GM12878 (cell line): Measurements from ENCODE around the gene BRSK2. TPM values are rescaled to one million over a fixed set of nuclear protein-coding genes. Genes with fewer than 3 reads are reported as not detected.

Experiments used
- ATAC-seq: fragments of 200-7000 bp; cut with Tn5 transposase; 3 replicates; pipeline ENCODE4 v1.9.1; 2020; ENCODE audit warnings: mild to moderate bottlenecking, moderate library complexity
- BruUV-seq: library from RNA; stranded (reverse); fragments of 400-500 nt; replicated peaks from 2 replicates; lab custom pipeline; 2021; lab: Mats Ljungman, UMichigan
- CTCF ChIA-PET: fragments of 300-600 bp; sonication (Branson Sonifier 250); formaldehyde crosslinking; extraction: SDS; loops from one replicate; lab custom pipeline; 2021; ENCODE audit warnings: inconsistent platforms; lab: Yijun Ruan, JAX
- POLR2A ChIA-PET: fragments of 350-600 bp; formaldehyde crosslinking; extraction: SDS; loops from one replicate; lab custom pipeline; 2021; ENCODE audit warnings: inconsistent platforms; lab: Charles Lee
- RAD21 ChIA-PET: fragments of 300-600 bp; sonication (Branson Sonifier 250); formaldehyde crosslinking; loops from one replicate; lab custom pipeline; 2023; ENCODE audit warnings: antibody characterized with exemption; ENCODE audit not compliant: unreplicated experiment; lab: Charles Lee
- SMC1A ChIA-PET: fragments of 300-600 bp; sonication (Branson Sonifier 250); formaldehyde crosslinking; loops from one replicate; lab custom pipeline; 2023; ENCODE audit not compliant: unreplicated experiment, uncharacterized antibody; lab: Charles Lee
- DNase-seq: peaks from one replicate; pipeline ENCODE4 v3.0.0-alpha.2; 2011; ENCODE audit warnings: low read depth, low spot score
- FAIRE-seq: peaks from 3 replicates; lab custom pipeline; 2011; peaks lifted over from hg19 to GRCh38; lab: Jason Lieb, UNC
- H2AFZ ChIP-seq: 2 replicates; pipeline ENCODE4 v1.6.0; 2011; ENCODE audit warnings: low read depth, low read length, control low read depth; ENCODE audit not compliant: control insufficient read depth
- H3K27ac ChIP-seq: 2 replicates; pipeline ENCODE4 v1.5.1; 2011; ENCODE audit warnings: control low read depth; ENCODE audit not compliant: control insufficient read depth, insufficient read depth
- H3K27me3 ChIP-seq, 2 experiments: replicated peaks in 1 of 2; 2 replicates each; pipeline versions ENCODE4 v1.6.0 to v1.6.1; 2011; ENCODE audit warnings: low read length in 1 of 2; ENCODE audit not compliant: control insufficient read depth in 2 of 2, insufficient read depth in 2 of 2
- H3K36me3 ChIP-seq, 2 experiments: 2 replicates each; pipeline ENCODE4 v1.5.1; 2011; ENCODE audit warnings: low read length in 1 of 2; ENCODE audit not compliant: control insufficient read depth in 2 of 2, insufficient read depth in 2 of 2
- H3K4me1 ChIP-seq: 2 replicates; pipeline ENCODE4 v1.6.1; 2011; ENCODE audit warnings: mild to moderate bottlenecking, low read length, moderate library complexity, mixed read lengths; ENCODE audit not compliant: control insufficient read depth, insufficient read depth
- H3K4me2 ChIP-seq: 2 replicates; pipeline ENCODE4 v1.6.0; 2011; ENCODE audit warnings: control low read depth; ENCODE audit not compliant: control insufficient read depth, insufficient read depth
- H3K4me3 ChIP-seq: fragments of 200-600 bp; sonication (generic); 2 replicates; pipeline ENCODE4 v1.5.1; 2016
- H3K79me2 ChIP-seq: 2 replicates; pipeline ENCODE4 v1.6.0; 2011; ENCODE audit warnings: low read length; ENCODE audit not compliant: control insufficient read depth, insufficient read depth
- H3K9ac ChIP-seq: 2 replicates; pipeline ENCODE4 v1.8.0; 2011; ENCODE audit warnings: low read length, control low read depth, mixed read lengths; ENCODE audit not compliant: control insufficient read depth, insufficient read depth
- H3K9me3 ChIP-seq: replicated peaks from 3 replicates; pipeline ENCODE4 v1.5.1; 2011; ENCODE audit warnings: mild to moderate bottlenecking, low read length; ENCODE audit not compliant: control insufficient read depth, insufficient read depth
- H4K20me1 ChIP-seq: 2 replicates; pipeline ENCODE4 v1.6.0; 2011; ENCODE audit not compliant: control insufficient read depth, insufficient read depth
- EGR1 ChIP-seq, 2 experiments: IDR thresholded peaks; 1 replicate in 1 of 2; 2 replicates in 1 of 2; pipeline ENCODE4 v1.6.1; 2011 to 2012; ENCODE audit warnings: low read depth in 2 of 2, low read length in 2 of 2, borderline replicate concordance in 1 of 2, mild to moderate bottlenecking in 1 of 2, moderate library complexity in 1 of 2
- IRF4 ChIP-seq: IDR thresholded peaks from 2 replicates; pipeline ENCODE4 v1.6.1; 2011; ENCODE audit warnings: low read depth, low read length
- MEF2B ChIP-seq: fragments of 450-650 bp; IDR thresholded peaks from 2 replicates; pipeline ENCODE4 v1.6.1; 2018; ENCODE audit warnings: mild to moderate bottlenecking, moderate library complexity; ENCODE audit not compliant: partially characterized antibody, poor library complexity, severe bottlenecking
- MXI1 ChIP-seq: fragments of 150-350 bp; IDR thresholded peaks from 2 replicates; pipeline ENCODE4 v1.6.1; 2011; ENCODE audit warnings: low read depth, mild to moderate bottlenecking, inconsistent platforms, low read length, improper control_type of control experiment
- NFIC ChIP-seq: IDR thresholded peaks from 2 replicates; pipeline ENCODE4 v1.6.1; 2012; ENCODE audit warnings: low read depth, mild to moderate bottlenecking, inconsistent platforms, low read length, moderate library complexity
- RAD21 ChIP-seq: IDR thresholded peaks from 2 replicates; pipeline ENCODE4 v1.6.1; 2011; ENCODE audit warnings: mild to moderate bottlenecking, low read depth, low read length, moderate library complexity; ENCODE audit not compliant: insufficient read depth
- SPI1 ChIP-seq: IDR thresholded peaks from 2 replicates; pipeline ENCODE4 v1.6.1; 2011; ENCODE audit warnings: low read depth, mild to moderate bottlenecking, low read length, moderate library complexity, borderline replicate concordance; ENCODE audit not compliant: insufficient read depth
- ZNF384 ChIP-seq: IDR thresholded peaks from 2 replicates; pipeline ENCODE4 v1.6.1; 2012; ENCODE audit warnings: low read depth, mild to moderate bottlenecking, low read length, improper control_type of control experiment, borderline replicate concordance
- WGBS: methylation state at CpG from one replicate; pipeline ENCODE4 v1.1.6; 2016; ENCODE audit warnings: low lambda C conversion rate; ENCODE audit not compliant: insufficient replicate concordance, insufficient coverage; ENCODE audit errors: missing lambda C conversion rate; 5-methylcytosine and 5-hydroxymethylcytosine counted together
- in situ Hi-C: fragments of 300-500 bp; cut with MboI; formaldehyde crosslinking; loops from 9 replicates; pipeline ENCODE4 v1.14.3; 2018; ENCODE audit warnings: mixed read lengths
- intact Hi-C: fragments of 100-400 bp; cut with micrococcal nuclease; formaldehyde crosslinking; loops from one replicate; pipeline ENCODE4 v1.14.2; 2022; ENCODE audit not compliant: unreplicated experiment
- polyA plus RNA-seq, 11 experiments: library from polyadenylated mRNA; depleted of rRNA in 4 of 11; unstranded in 6 of 11; stranded (reverse) in 5 of 11; fragments of >200 nt; fragmentation: Nextera tagmentation in 4 of 11; fragmentation: Illumina TruSeq in 1 of 11; extraction: Ambion mirVana in 4 of 11; extraction: Trizol in 1 of 11; gene quantifications; 1 replicate in 1 of 11; 2 replicates in 10 of 11; pipeline versions ENCODE4 v1.2.1 to v1.2.3, GENCODE V29; 2011 to 2016; ENCODE audit warnings: inconsistent platforms in 2 of 11, missing spikeins in 2 of 11, low read depth in 1 of 11
- total RNA-seq, 4 experiments: library from RNA; depleted of rRNA in 3 of 4; stranded (reverse); fragments of >200 nt in 3 of 4; fragmentation: Illumina TruSeq in 1 of 4; extraction: Trizol in 1 of 4; gene quantifications; 2 replicates each; pipeline versions ENCODE4 v1.2.1 to v1.2.3, GENCODE V29; 2013 to 2021

Gene BRSK2
- total and polyA plus RNA-seq, 10 of the 15 experiments (the other 5 are each of a cell fraction or from before 2014, with no cell fraction given) = 0.13 TPM; not detected in 9

DNA sequence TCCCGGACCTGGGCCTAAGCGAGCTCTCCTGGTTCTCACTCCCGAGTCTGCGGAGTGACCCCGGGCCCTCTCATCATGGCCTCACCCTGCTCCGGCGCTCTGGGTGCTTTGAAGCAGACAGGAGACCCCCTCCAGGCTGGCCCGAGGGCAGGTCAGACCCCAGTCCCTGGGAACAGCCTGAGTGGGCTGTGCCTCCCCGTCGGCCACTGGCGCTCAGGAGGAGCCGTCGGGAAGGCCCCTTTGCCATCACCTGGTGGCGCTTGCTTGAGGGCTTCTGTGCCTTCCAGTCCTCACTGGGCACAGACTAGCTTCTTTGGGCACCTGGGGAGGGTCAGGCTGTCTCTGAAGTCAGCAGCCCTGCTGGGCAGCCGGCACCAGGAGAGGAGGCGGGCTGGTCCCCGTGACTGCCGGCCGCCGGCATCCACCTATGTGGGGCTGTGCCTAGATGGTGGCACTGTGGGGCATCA, 6.7 kb downstream of the BRSK2 start:
- Histone ChIP-seq H3K27me3 (peaks cover 0 to 3% of the 10 kb centered on the region in 2 experiments), H3K27ac (no peak overlapping the region), H3K4me3 (no peak overlapping the region), H2AFZ (no peak overlapping the region), H3K4me2 (no peak overlapping the region), H3K79me2 (no peaks in the 10 kb centered on the region), H3K4me1 (no peaks in the 10 kb centered on the region), H3K36me3 (no peaks in the 10 kb centered on the region), H3K9me3 (no peaks in the 10 kb centered on the region; the same call in 2 of the 3 replicates), H3K9ac (no peak overlapping the region), H4K20me1 (no peaks in the 10 kb centered on the region)
- CTCF ChIA-PET = no interaction called here
- no peak for TF ChIP-seq ZNF384
- no peak for TF ChIP-seq IRF4
- TF ChIP-seq NFIC = no peak
- no peak for TF ChIP-seq MXI1
- TF ChIP-seq EGR1 (IDR thresholded peaks at IDR 0.05; ENCODE audit: borderline replicate concordance in 1 of 2, low read depth in 2 of 2, low read length in 2 of 2) = no peak
- TF ChIP-seq MEF2B = no peak
- no peak for TF ChIP-seq SPI1
- TF ChIP-seq RAD21 = no peak
- in situ Hi-C loops (no loop called here), intact Hi-C loops (no loop called here)
- WGBS = 72% methylated on average over 15 of the region's 20 CpGs
- SMC1A ChIA-PET = no interaction called here
- POLR2A ChIA-PET = no interaction called here
- no peak for ATAC-seq
- DNase-seq = no peak
- BruUV-seq = no TSS peak
- no peak for FAIRE-seq
- RAD21 ChIA-PET = no interaction called here
